HFFc6 (cell line): Measurements from ENCODE around the gene ZDHHC17. TPM values are rescaled to one million over a fixed set of nuclear protein-coding genes. Genes with fewer than 3 reads are reported as not detected.

Source experiments
- DNase-seq: peaks from one replicate; pipeline ENCODE4 v3.0.0-alpha.2; 2018
- H3K27ac Mint-ChIP-seq: 2 replicates; pipeline ENCODE4 v1.8.0; 2020; ENCODE audit warnings: mild to moderate bottlenecking, mixed read lengths
- H3K27me3 Mint-ChIP-seq: 2 replicates; pipeline ENCODE4 v1.8.0; 2021; ENCODE audit warnings: mild to moderate bottlenecking, moderate library complexity, mixed read lengths; ENCODE audit not compliant: insufficient read depth
- H3K36me3 Mint-ChIP-seq: 2 replicates; pipeline ENCODE4 v1.8.0; 2021; ENCODE audit warnings: low read depth, mixed read lengths
- H3K4me1 Mint-ChIP-seq: 2 replicates; pipeline ENCODE4 v1.8.0; 2020; ENCODE audit warnings: low read depth, mixed read lengths
- H3K4me3 Mint-ChIP-seq: 2 replicates; pipeline ENCODE4 v1.8.0; 2020; ENCODE audit warnings: mild to moderate bottlenecking, moderate library complexity, mixed read lengths
- H3K9me3 Mint-ChIP-seq: 2 replicates; pipeline ENCODE4 v1.8.0; 2020; ENCODE audit warnings: mild to moderate bottlenecking, mixed read lengths
- total RNA-seq, 6 experiments: library from RNA; stranded (reverse); fragmentation: NEBNext Ultra II Directional; extraction: Animal tissue kit (Norgen Biotek cat#: 25700); gene quantifications; 2 replicates in 1 of 6; 3 replicates in 5 of 6; pipeline ENCODE4 v1.2.3, GENCODE V29; 2021
- TF ChIP-seq, protein P1 (sequence below): fragments of 200-600 bp; sonication (generic); IDR thresholded peaks from 2 replicates; pipeline ENCODE4 v1.5.0; 2021; ENCODE audit warnings: antibody characterized with exemption, mild to moderate bottlenecking

The ZDHHC17 gene
- total RNA-seq, 6 experiments from 2014 or later, result 16.0 to 23.6 (median 19.2) TPM

- H3K36me3 Mint-ChIP-seq, result peaks cover 18% of the 10 kb centered on the region; the same call in 1 of the 2 replicates
- TF ChIP-seq, protein P1, sequence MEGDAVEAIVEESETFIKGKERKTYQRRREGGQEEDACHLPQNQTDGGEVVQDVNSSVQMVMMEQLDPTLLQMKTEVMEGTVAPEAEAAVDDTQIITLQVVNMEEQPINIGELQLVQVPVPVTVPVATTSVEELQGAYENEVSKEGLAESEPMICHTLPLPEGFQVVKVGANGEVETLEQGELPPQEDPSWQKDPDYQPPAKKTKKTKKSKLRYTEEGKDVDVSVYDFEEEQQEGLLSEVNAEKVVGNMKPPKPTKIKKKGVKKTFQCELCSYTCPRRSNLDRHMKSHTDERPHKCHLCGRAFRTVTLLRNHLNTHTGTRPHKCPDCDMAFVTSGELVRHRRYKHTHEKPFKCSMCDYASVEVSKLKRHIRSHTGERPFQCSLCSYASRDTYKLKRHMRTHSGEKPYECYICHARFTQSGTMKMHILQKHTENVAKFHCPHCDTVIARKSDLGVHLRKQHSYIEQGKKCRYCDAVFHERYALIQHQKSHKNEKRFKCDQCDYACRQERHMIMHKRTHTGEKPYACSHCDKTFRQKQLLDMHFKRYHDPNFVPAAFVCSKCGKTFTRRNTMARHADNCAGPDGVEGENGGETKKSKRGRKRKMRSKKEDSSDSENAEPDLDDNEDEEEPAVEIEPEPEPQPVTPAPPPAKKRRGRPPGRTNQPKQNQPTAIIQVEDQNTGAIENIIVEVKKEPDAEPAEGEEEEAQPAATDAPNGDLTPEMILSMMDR, result no peak
- no peaks in the 10 kb centered on the region; the same call in 1 of the 2 replicates for H3K27me3 Mint-ChIP-seq
- no peak overlapping the region for H3K27ac Mint-ChIP-seq
- H3K9me3 Mint-ChIP-seq, result no peaks in the 10 kb centered on the region
- DNase-seq, result no peak
- peaks cover 22% of the 10 kb centered on the region for H3K4me1 Mint-ChIP-seq
- H3K4me3 Mint-ChIP-seq, result no peak overlapping the region
Observed at GRCh38 chr12:76789335-76790050, 25.6 kb downstream of the ZDHHC17 start.

GRCh38 chr12:76790564-76791552, 26.9 kb downstream of the ZDHHC17 start:
- H3K4me3 Mint-ChIP-seq, result no peak overlapping the region
- H3K4me1 Mint-ChIP-seq, result peaks cover 8% of the 10 kb centered on the region
- no peaks in the 10 kb centered on the region; the same call in 1 of the 2 replicates for H3K27me3 Mint-ChIP-seq
- H3K27ac Mint-ChIP-seq, result peak overlapping the region; percentile 9; the same call in 1 of the 2 replicates
- peaks cover 13% of the 10 kb centered on the region; the same call in 1 of the 2 replicates for H3K36me3 Mint-ChIP-seq
- TF ChIP-seq, protein P1, result peak; percentile 95
- peak; percentile 15 for DNase-seq
- no peaks in the 10 kb centered on the region for H3K9me3 Mint-ChIP-seq

- H3K27ac Mint-ChIP-seq, result no peak overlapping the region
Observed at GRCh38 chr12:76792828-76793227, 28.9 kb downstream of the ZDHHC17 start.

GRCh38 chr12:76798864-76799263, 34.9 kb downstream of the ZDHHC17 start:
- TF ChIP-seq, protein P1, result no peak
- H3K9me3 Mint-ChIP-seq, result peaks cover 10% of the 10 kb centered on the region

More at GRCh38 chr12:76792828-76793227, 28.9 kb downstream of the ZDHHC17 start:
- no peak overlapping the region for H3K4me3 Mint-ChIP-seq
- no peaks in the 10 kb centered on the region for H3K9me3 Mint-ChIP-seq
- peaks cover under 1% of the 10 kb centered on the region; the same call in 1 of the 2 replicates for H3K36me3 Mint-ChIP-seq
- peaks cover 7% of the 10 kb centered on the region for H3K4me1 Mint-ChIP-seq
- no peak for DNase-seq
- TF ChIP-seq, protein P1, result no peak
- no peaks in the 10 kb centered on the region; the same call in 1 of the 2 replicates for H3K27me3 Mint-ChIP-seq

GRCh38 chr12:76799362-76799761, 35.4 kb downstream of the ZDHHC17 start:
- Mint-ChIP-seq H3K4me3 (no peak overlapping the region), H3K4me1 (peaks cover 8% of the 10 kb centered on the region; the same call in 1 of the 2 replicates), H3K36me3 (peaks cover 28% of the 10 kb centered on the region), H3K27ac (no peak overlapping the region), H3K27me3 (no peaks in the 10 kb centered on the region), H3K9me3 (peaks cover 10% of the 10 kb centered on the region)
- TF ChIP-seq, protein P1, result no peak
- DNase-seq, result no peak

More at GRCh38 chr12:76798864-76799263, 34.9 kb downstream of the ZDHHC17 start:
- H3K4me3 Mint-ChIP-seq, result no peak overlapping the region
- peaks cover 3% of the 10 kb centered on the region; the same call in 1 of the 2 replicates for H3K4me1 Mint-ChIP-seq
- H3K27me3 Mint-ChIP-seq, result no peaks in the 10 kb centered on the region
- DNase-seq, result no peak
- H3K27ac Mint-ChIP-seq, result no peak overlapping the region
- H3K36me3 Mint-ChIP-seq, result peaks cover 28% of the 10 kb centered on the region
